CD4-positive, alpha-beta T cell treated with Interferon gamma for 1 hour (primary cell): ENCODE data around the gene SPDEF.

Experiments
- DNase-seq: peaks from one replicate; pipeline ENCODE4 v3.0.0-alpha.2; 2020

The SPDEF gene

GRCh38 chr6:34556031-34556471 lies at the start of gene SPDEF:
Gene SPDEF (minus strand): TSS chr6:34556329. CDS start chr6:34544455, 11,874 bp downstream.
- no peak for DNase-seq

- DNase-seq: no peak
These were observed 47.6 kb upstream of the SPDEF start for GRCh38 chr6:34603707-34604106.

- no peak for DNase-seq
These were observed 46.4 kb upstream of the SPDEF start for GRCh38 chr6:34602318-34603111.

- no peak for DNase-seq
These were observed 45.6 kb upstream of the SPDEF start for GRCh38 chr6:34601706-34602105.

GRCh38 chr6:34600796-34601195 lies 44.7 kb upstream of the SPDEF start:
- no peak for DNase-seq

- no peak for DNase-seq
These were observed 44.0 kb upstream of the SPDEF start for GRCh38 chr6:34600101-34600500.

- DNase-seq: no peak
These were observed 42.6 kb upstream of the SPDEF start for GRCh38 chr6:34598712-34599111.

GRCh38 chr6:34597605-34598353 lies 41.6 kb upstream of the SPDEF start:
- DNase-seq: no peak

GRCh38 chr6:34596798-34597197 lies 40.7 kb upstream of the SPDEF start:
- no peak for DNase-seq

- no peak for DNase-seq
These were observed 39.4 kb upstream of the SPDEF start for GRCh38 chr6:34595332-34596184.

- no peak for DNase-seq
These were observed 37.6 kb upstream of the SPDEF start for GRCh38 chr6:34593701-34594100.

- no peak for DNase-seq
These were observed 36.3 kb upstream of the SPDEF start for GRCh38 chr6:34592208-34592952.

GRCh38 chr6:34589691-34590090 lies 33.6 kb upstream of the SPDEF start:
- DNase-seq: no peak

- DNase-seq: no peak
These were observed 33.0 kb upstream of the SPDEF start for GRCh38 chr6:34589140-34589539.

GRCh38 chr6:34587851-34588250 lies 31.7 kb upstream of the SPDEF start:
- DNase-seq: no peak

GRCh38 chr6:34587325-34587724 lies 31.2 kb upstream of the SPDEF start:
- no peak for DNase-seq

GRCh38 chr6:34586327-34587040 lies 30.4 kb upstream of the SPDEF start:
- no peak for DNase-seq

GRCh38 chr6:34585512-34586061 lies 29.5 kb upstream of the SPDEF start:
- DNase-seq: no peak

- no peak for DNase-seq
These were observed 29.0 kb upstream of the SPDEF start for GRCh38 chr6:34585108-34585507.

- DNase-seq: no peak
These were observed 28.6 kb upstream of the SPDEF start for GRCh38 chr6:34584694-34585093.

- DNase-seq: no peak
These were observed 27.9 kb upstream of the SPDEF start for GRCh38 chr6:34583861-34584604.
